ENCODE measurements around the gene GRWD1. TPM values are rescaled to one million over a fixed set of nuclear protein-coding genes. Genes with fewer than 3 reads are reported as not detected.

The GRWD1 gene
- total RNA-seq, 4 donors from 2014 or later, result 9.4 to 49.7 (median 13.6) TPM

DNA sequence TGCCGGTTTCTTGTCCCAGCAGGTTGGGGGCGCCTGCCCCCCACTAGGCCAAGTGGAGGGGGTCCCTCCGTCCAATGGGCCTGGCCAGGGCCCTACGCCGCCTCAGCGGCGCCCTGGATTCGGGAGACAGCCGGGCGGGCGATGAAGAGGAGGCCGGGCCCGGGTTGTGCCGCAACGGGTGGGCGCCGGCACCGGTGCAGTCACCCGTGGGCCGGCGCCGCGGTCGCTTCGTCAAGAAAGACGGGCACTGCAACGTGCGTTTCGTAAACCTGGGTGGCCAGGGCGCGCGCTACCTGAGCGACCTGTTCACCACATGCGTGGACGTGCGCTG lies 15.8 kb downstream of the GRWD1 start:
- Histone ChIP-seq H3K27ac (no peak overlapping the region), H3K36me3 (no peaks in the 10 kb centered on the region), H3K4me3 (no peak overlapping the region), H3K9me3 (no peaks in the 10 kb centered on the region), H3K27me3 (no peaks in the 10 kb centered on the region), H3K4me1 (no peaks in the 10 kb centered on the region)
- in situ Hi-C loops (cut with MboI; ENCODE audit: low pct_ligation_motif_present in 1 of 4, low pct_unique_long_range_greater_than_20kb in 1 of 4, low sequenced_read_pairs in 3 of 4) (no loop called here), intact Hi-C loops (cut with DNase I; ENCODE audit: low total_unique reads) (no loop called here)
- TF ChIP-seq POLR2A (IDR thresholded peaks at IDR 0.05), result no peak
- TF ChIP-seq, protein P1, sequence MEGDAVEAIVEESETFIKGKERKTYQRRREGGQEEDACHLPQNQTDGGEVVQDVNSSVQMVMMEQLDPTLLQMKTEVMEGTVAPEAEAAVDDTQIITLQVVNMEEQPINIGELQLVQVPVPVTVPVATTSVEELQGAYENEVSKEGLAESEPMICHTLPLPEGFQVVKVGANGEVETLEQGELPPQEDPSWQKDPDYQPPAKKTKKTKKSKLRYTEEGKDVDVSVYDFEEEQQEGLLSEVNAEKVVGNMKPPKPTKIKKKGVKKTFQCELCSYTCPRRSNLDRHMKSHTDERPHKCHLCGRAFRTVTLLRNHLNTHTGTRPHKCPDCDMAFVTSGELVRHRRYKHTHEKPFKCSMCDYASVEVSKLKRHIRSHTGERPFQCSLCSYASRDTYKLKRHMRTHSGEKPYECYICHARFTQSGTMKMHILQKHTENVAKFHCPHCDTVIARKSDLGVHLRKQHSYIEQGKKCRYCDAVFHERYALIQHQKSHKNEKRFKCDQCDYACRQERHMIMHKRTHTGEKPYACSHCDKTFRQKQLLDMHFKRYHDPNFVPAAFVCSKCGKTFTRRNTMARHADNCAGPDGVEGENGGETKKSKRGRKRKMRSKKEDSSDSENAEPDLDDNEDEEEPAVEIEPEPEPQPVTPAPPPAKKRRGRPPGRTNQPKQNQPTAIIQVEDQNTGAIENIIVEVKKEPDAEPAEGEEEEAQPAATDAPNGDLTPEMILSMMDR (IDR thresholded peaks at IDR 0.05), result no peak
- no peak for TF ChIP-seq POLR2AphosphoS5 (IDR thresholded peaks at IDR 0.05)
- TF ChIP-seq EP300 (IDR thresholded peaks at IDR 0.05; ENCODE audit: low read depth), result no peak
- 67 to 90% methylated on average over 1 to 35 of the region's 36 CpGs for WGBS, 2 donors (ENCODE audit: low coverage in 1 of 2)
- no peak for DNase-seq

DNA sequence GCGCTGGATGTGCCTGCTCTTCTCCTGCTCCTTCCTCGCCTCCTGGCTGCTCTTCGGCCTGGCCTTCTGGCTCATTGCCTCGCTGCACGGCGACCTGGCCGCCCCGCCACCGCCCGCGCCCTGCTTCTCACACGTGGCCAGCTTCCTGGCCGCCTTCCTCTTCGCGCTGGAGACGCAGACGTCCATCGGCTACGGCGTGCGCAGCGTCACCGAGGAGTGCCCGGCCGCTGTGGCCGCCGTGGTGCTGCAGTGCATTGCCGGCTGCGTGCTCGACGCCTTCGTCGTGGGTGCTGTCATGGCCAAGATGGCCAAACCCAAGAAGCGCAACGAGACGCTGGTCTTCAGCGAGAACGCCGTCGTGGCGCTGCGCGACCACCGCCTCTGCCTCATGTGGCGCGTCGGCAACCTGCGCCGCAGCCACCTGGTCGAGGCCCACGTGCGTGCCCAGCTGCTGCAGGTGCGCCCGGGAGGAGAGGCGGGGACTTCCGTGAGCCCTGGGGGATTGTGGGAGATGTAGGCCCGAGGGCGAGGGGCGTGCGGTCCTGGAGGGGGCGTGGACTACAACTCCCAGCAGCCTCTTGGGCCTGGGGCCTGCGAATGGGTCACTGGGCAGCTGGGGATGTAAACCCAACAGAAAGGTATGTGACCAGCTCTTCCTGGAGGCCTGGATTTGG lies 16.3 kb downstream of the GRWD1 start:
- TF ChIP-seq POLR2A (IDR thresholded peaks at IDR 0.05), result no peak
- TF ChIP-seq POLR2AphosphoS5 (IDR thresholded peaks at IDR 0.05), result no peak
- no peak for TF ChIP-seq EP300 (IDR thresholded peaks at IDR 0.05; ENCODE audit: low read depth)
- TF ChIP-seq, protein P1 (IDR thresholded peaks at IDR 0.05), result no peak
- in situ Hi-C loops (cut with MboI; ENCODE audit: low pct_ligation_motif_present in 1 of 4, low pct_unique_long_range_greater_than_20kb in 1 of 4, low sequenced_read_pairs in 3 of 4), result no loop called here
- 89% methylated on average over 61 of the region's 62 CpGs; no CpG with 5 or more reads in 1 of the 2 donors for WGBS, 2 donors (ENCODE audit: low coverage in 1 of 2)

DNA sequence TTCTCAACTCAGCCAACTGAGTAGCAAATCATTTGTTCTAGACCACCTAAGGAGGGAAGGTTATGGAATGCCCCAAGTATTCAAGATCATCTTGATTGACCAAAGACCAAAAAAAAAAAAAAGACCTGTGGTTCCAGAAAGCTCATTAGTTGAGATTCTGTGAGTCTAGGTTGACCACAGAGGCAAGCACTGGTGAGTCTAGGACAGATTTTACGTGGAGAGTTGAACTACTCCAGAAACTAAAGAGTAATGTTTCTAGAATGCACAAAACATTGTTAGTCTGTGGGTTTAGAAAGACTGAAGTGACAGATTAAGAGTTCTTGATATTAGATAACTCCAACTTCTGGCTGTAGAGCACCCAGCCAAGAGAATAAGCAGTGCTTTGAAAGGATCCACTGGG lies 19.4 kb downstream of the GRWD1 start:
- in situ Hi-C loops (cut with MboI; ENCODE audit: low pct_ligation_motif_present in 1 of 4, low pct_unique_long_range_greater_than_20kb in 1 of 4, low sequenced_read_pairs in 3 of 4) (no loop called here), intact Hi-C loops (cut with DNase I; ENCODE audit: low total_unique reads) (no loop called here)
- no peak overlapping the region for H3K4me3 ChIP-seq
- no peak overlapping the region for H3K27ac ChIP-seq
- 84 to 89% methylated on average over 1 of the region's 1 CpG for WGBS, 2 donors (ENCODE audit: low coverage in 1 of 2)
- DNase-seq, result no peak
- TF ChIP-seq POLR2A (IDR thresholded peaks at IDR 0.05) (no peak), EP300 (IDR thresholded peaks at IDR 0.05; ENCODE audit: low read depth) (no peak), POLR2AphosphoS5 (IDR thresholded peaks at IDR 0.05) (no peak)
- TF ChIP-seq, protein P1 (IDR thresholded peaks at IDR 0.05), result no peak
- peaks cover 4 to 11% (median 8%) of the 10 kb centered on the region in 4 donors for H3K4me1 ChIP-seq
- no peaks in the 10 kb centered on the region for H3K9me3 ChIP-seq
- no peaks in the 10 kb centered on the region for H3K36me3 ChIP-seq
- no peaks in the 10 kb centered on the region for H3K27me3 ChIP-seq

More for the DNA sequence above, 16.3 kb downstream of the GRWD1 start:
- no peaks in the 10 kb centered on the region for H3K4me1 ChIP-seq
- H3K27ac ChIP-seq, result no peak overlapping the region
- H3K9me3 ChIP-seq, result no peaks in the 10 kb centered on the region
- no peaks in the 10 kb centered on the region for H3K27me3 ChIP-seq
- no peaks in the 10 kb centered on the region for H3K36me3 ChIP-seq
- intact Hi-C loops (cut with DNase I; ENCODE audit: low total_unique reads), result no loop called here
- no peak overlapping the region for H3K4me3 ChIP-seq
- DNase-seq, result no peak

DNA sequence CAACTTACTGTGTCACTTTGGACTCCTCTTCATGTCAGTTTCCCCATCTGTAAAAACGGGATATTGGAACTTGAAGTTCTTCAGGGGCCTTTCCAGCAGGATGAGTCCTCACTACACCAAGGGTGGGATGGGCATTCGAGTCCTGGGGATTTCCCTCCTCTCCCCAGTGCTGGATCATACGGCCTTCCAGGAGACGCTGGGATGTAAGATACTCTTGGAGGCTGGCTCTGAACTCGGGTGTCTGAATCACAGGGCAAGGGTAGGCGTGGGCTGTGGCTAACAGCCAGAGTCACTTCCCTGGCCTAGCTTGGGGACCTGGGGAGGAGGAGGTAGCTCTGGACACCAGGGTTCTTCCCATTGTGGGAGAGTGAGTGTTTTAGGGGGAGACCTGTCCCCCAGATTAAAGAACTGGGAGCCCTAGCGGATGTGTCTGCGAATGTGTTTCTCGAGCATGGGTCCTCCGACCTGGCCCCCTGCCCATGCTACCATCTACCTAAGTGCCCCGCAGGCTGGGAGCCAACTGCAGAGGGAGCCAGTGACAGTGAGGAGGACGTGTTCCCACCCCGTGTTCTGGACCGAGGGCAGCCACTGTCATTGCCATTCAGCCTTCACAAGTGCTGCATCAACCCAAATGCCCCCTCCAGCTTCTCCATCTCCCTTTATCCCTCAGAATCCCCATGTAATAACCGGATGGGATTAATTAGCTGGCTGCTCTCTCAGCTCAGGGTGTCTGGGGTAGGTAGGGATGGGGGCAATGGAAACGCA lies 21.0 kb downstream of the GRWD1 start:
- no peaks in the 10 kb centered on the region for H3K9me3 ChIP-seq
- WGBS, 2 donors (ENCODE audit: low coverage in 1 of 2), result 69 to 92% methylated on average over 2 to 16 of the region's 16 CpGs
- DNase-seq, result no peak
- intact Hi-C loops (cut with DNase I; ENCODE audit: low total_unique reads) (no loop called here), in situ Hi-C loops (cut with MboI; ENCODE audit: low pct_ligation_motif_present in 1 of 4, low pct_unique_long_range_greater_than_20kb in 1 of 4, low sequenced_read_pairs in 3 of 4) (no loop called here)
- TF ChIP-seq, protein P1 (IDR thresholded peaks at IDR 0.05), result no peak
- no peak for TF ChIP-seq EP300 (IDR thresholded peaks at IDR 0.05; ENCODE audit: low read depth)
- TF ChIP-seq POLR2A (IDR thresholded peaks at IDR 0.05), result no peak
- H3K4me1 ChIP-seq, result peaks cover 9 to 19% (median 14%) of the 10 kb centered on the region in 4 donors
- no peaks in the 10 kb centered on the region for H3K27me3 ChIP-seq
- H3K27ac ChIP-seq, result no peak overlapping the region
- no peak overlapping the region for H3K4me3 ChIP-seq
- H3K36me3 ChIP-seq, result peaks cover 0 to 14% (median 7%) of the 10 kb centered on the region in 4 donors
